CD4-positive, CD25-positive, alpha-beta regulatory T cell (primary cell): ENCODE results near the gene ERC1. TPM values are rescaled to one million over a fixed set of nuclear protein-coding genes. Genes with fewer than 3 reads are reported as not detected.
"Not testable (repeated sequence)": the region's sequence is repeated elsewhere in the genome, so short reads cannot be mapped to it uniquely, and the experiment has no call there.

Experiments
- ATAC-seq, 2 donors: fragments of 150-1000 bp; cut with Tn5 transposase; one replicate each; pipeline ENCODE4 v1.10.0; 2021; ENCODE audit warnings: low read depth in 2 of 2, moderate number of reproducible peaks in 2 of 2, moderate library complexity in 1 of 2
- DNase-seq, 3 donors: peaks; one replicate each; pipeline versions ENCODE4 v3.0.0 to v3.0.0-alpha.2; 2012 to 2022; ENCODE audit warnings: mixed read lengths in 1 of 3
- H3K27ac ChIP-seq: one replicate; pipeline ENCODE4 v1.7.0; 2013; ENCODE audit warnings: mild to moderate bottlenecking, low read length; ENCODE audit not compliant: insufficient read depth, poor library complexity, severe bottlenecking
- H3K27me3 ChIP-seq: one replicate; pipeline ENCODE4 v1.7.0; 2013; ENCODE audit warnings: low read length; ENCODE audit not compliant: control insufficient read depth, insufficient read depth
- H3K36me3 ChIP-seq: one replicate; pipeline ENCODE4 v1.7.0; 2013; ENCODE audit warnings: mild to moderate bottlenecking, low read length, moderate library complexity; ENCODE audit not compliant: control insufficient read depth, insufficient read depth
- H3K4me1 ChIP-seq: 2 replicates; pipeline ENCODE4 v1.7.0; 2013; ENCODE audit warnings: mild to moderate bottlenecking, low read length; ENCODE audit not compliant: insufficient read depth, control insufficient read depth, poor library complexity, severe bottlenecking
- H3K4me3 ChIP-seq: one replicate; pipeline ENCODE4 v1.7.0; 2013; ENCODE audit warnings: low read depth, mild to moderate bottlenecking, low read length, moderate library complexity
- H3K9me3 ChIP-seq, 2 experiments: 1 replicate in 1 of 2; 2 replicates in 1 of 2; pipeline ENCODE4 v1.7.0; 2013; ENCODE audit warnings: low read length in 2 of 2, mild to moderate bottlenecking in 1 of 2, moderate library complexity in 1 of 2; ENCODE audit not compliant: control insufficient read depth in 2 of 2
- H3K27ac Mint-ChIP-seq, 3 donors: one replicate each; pipeline ENCODE4 v1.8.0; 2020 to 2022; ENCODE audit warnings: mild to moderate bottlenecking in 3 of 3, mixed read lengths in 3 of 3, moderate library complexity in 2 of 3
- H3K27me3 Mint-ChIP-seq: one replicate; pipeline ENCODE4 v1.8.0; 2022; ENCODE audit warnings: mild to moderate bottlenecking, mixed read lengths
- H3K36me3 Mint-ChIP-seq: one replicate; pipeline ENCODE4 v1.8.0; 2020; ENCODE audit warnings: mixed read lengths
- H3K4me1 Mint-ChIP-seq, 4 donors: one replicate each; pipeline ENCODE4 v1.8.0; 2020 to 2022; ENCODE audit warnings: mixed read lengths in 4 of 4, mild to moderate bottlenecking in 1 of 4
- H3K4me3 Mint-ChIP-seq, 4 donors: one replicate each; pipeline ENCODE4 v1.8.0; 2020 to 2022; ENCODE audit warnings: mild to moderate bottlenecking in 4 of 4, mixed read lengths in 4 of 4, moderate library complexity in 3 of 4
- H3K9me3 Mint-ChIP-seq, 7 donors: one replicate each; pipeline ENCODE4 v1.8.0; 2020 to 2022; ENCODE audit warnings: mixed read lengths in 7 of 7, mild to moderate bottlenecking in 3 of 7, moderate library complexity in 2 of 7
- polyA plus RNA-seq, 4 donors: library from polyadenylated mRNA; unstranded; fragments of 300-500 nt; fragmentation: Illumina TruSeq; gene quantifications; one replicate each; pipeline ENCODE4 v1.2.3, GENCODE V29; 2021
- total RNA-seq: library from RNA; stranded (reverse); gene quantifications from one replicate; pipeline ENCODE4 v1.2.3, GENCODE V29; 2022

Gene ERC1
- total and polyA plus RNA-seq, 5 donors from 2014 or later, result 5.7 to 46.5 (median 7.6) TPM

GRCh38 chr12:1198854-1199253 lies 207.8 kb downstream of the ERC1 start:
- not testable (repeated sequence) for H3K27ac ChIP-seq, H3K36me3 ChIP-seq, H3K27ac Mint-ChIP-seq, ATAC-seq, H3K4me3 Mint-ChIP-seq, H3K27me3 Mint-ChIP-seq, H3K9me3 ChIP-seq, H3K9me3 Mint-ChIP-seq, H3K4me1 ChIP-seq, H3K27me3 ChIP-seq, DNase-seq, H3K4me3 ChIP-seq
- Mint-ChIP-seq H3K36me3 (peaks cover 30% of the 10 kb centered on the region), H3K4me1 (peaks cover 6 to 10% (median 10%) of the 10 kb centered on the region in 4 donors)

DNA sequence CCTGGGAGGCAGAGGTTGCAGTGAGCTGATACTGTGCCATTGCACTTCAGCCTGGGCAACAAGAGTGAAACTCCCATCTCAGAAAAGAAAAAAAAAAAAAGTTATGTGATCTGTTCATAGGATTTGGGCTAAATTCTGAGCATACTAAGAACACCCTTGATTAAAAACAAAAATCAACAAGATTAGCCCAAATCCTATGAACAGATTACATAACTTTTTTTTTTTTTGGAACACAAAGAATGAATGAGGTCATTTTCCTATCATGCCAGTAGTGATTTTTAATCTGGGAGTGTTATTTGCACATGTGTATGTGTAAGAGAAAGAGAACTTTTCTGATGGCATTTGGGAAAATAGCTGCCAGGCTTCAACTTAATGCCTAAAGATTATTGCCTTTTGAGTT lies 208.7 kb downstream of the ERC1 start:
- no peak overlapping the region for H3K4me3 Mint-ChIP-seq

GRCh38 chr12:1201030-1201429 lies 210.0 kb downstream of the ERC1 start:
- ATAC-seq (no peak), DNase-seq (no peak)
- Histone ChIP-seq H3K4me3 (no peak overlapping the region), H3K36me3 (no peaks in the 10 kb centered on the region), H3K9me3 (peaks cover 0 to 9% of the 10 kb centered on the region in 2 experiments), H3K27me3 (no peaks in the 10 kb centered on the region), H3K27ac (no peak overlapping the region), H3K4me1 (peaks cover 22% of the 10 kb centered on the region)
- peaks cover 6 to 16% (median 9%) of the 10 kb centered on the region in 4 donors for H3K4me1 Mint-ChIP-seq
- H3K27ac Mint-ChIP-seq, result no peak overlapping the region
- peaks cover 0 to 6% (median 0%) of the 10 kb centered on the region in 7 donors for H3K9me3 Mint-ChIP-seq
- no peaks in the 10 kb centered on the region for H3K27me3 Mint-ChIP-seq
- no peak overlapping the region for H3K4me3 Mint-ChIP-seq
- H3K36me3 Mint-ChIP-seq, result peaks cover 19% of the 10 kb centered on the region

More for the DNA sequence above, 208.7 kb downstream of the ERC1 start:
- H3K36me3 ChIP-seq, result peaks cover 3% of the 10 kb centered on the region
- ATAC-seq (no peak), DNase-seq (no peak)
- H3K36me3 Mint-ChIP-seq, result peaks cover 26% of the 10 kb centered on the region
- H3K9me3 Mint-ChIP-seq, result peaks cover 0 to 6% (median 0%) of the 10 kb centered on the region in 7 donors
- no peaks in the 10 kb centered on the region for H3K27me3 ChIP-seq
- H3K4me1 ChIP-seq, result peaks cover 14% of the 10 kb centered on the region
- H3K4me1 Mint-ChIP-seq, result peaks cover 6 to 10% (median 10%) of the 10 kb centered on the region in 4 donors
- H3K27ac ChIP-seq, result no peak overlapping the region
- no peaks in the 10 kb centered on the region for H3K27me3 Mint-ChIP-seq
- no peak overlapping the region for H3K4me3 ChIP-seq
- peaks cover 0 to 9% of the 10 kb centered on the region in 2 experiments for H3K9me3 ChIP-seq
- H3K27ac Mint-ChIP-seq, result no peak overlapping the region

- no peaks in the 10 kb centered on the region for H3K27me3 ChIP-seq
- H3K4me1 ChIP-seq, result peaks cover 24% of the 10 kb centered on the region
- H3K4me3 ChIP-seq, result no peak overlapping the region
- DNase-seq (no peak), ATAC-seq (no peak)
- H3K27ac Mint-ChIP-seq, result peak overlapping the region in 1 of 3 donors; percentile 84
- H3K27ac ChIP-seq, result peak overlapping the region; percentile 37
- no peaks in the 10 kb centered on the region for H3K27me3 Mint-ChIP-seq
- H3K9me3 ChIP-seq, result peaks cover 0 to 9% of the 10 kb centered on the region in 2 experiments
- no peaks in the 10 kb centered on the region for H3K36me3 ChIP-seq
- peaks cover 0 to 6% (median 0%) of the 10 kb centered on the region in 7 donors for H3K9me3 Mint-ChIP-seq
- peak overlapping the region in 1 of 4 donors; percentile 22 for H3K4me3 Mint-ChIP-seq
- H3K4me1 Mint-ChIP-seq, result peaks cover 6 to 22% (median 14%) of the 10 kb centered on the region in 4 donors
- peaks cover 16% of the 10 kb centered on the region for H3K36me3 Mint-ChIP-seq
Observed at GRCh38 chr12:1201886-1202285, 210.9 kb downstream of the ERC1 start.

DNA sequence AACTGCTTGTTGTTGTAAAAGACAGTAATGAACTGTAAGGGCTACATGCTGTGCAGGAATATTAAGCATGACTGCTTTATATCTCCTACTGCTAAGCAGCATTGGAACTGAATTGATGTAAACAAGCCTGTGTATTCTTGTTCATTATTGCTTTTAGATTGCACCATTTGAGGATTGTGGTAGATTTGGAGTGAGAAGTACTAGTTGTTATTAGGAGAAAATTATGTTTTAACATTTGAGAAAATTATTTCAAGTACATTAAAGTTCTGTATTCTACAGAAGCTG lies 212.7 kb downstream of the ERC1 start:
- no peaks in the 10 kb centered on the region for H3K27me3 ChIP-seq
- H3K36me3 ChIP-seq, result no peaks in the 10 kb centered on the region
- Mint-ChIP-seq H3K4me1 (peaks cover 11 to 33% (median 17%) of the 10 kb centered on the region in 4 donors), H3K4me3 (no peak overlapping the region), H3K9me3 (no peaks in the 10 kb centered on the region), H3K27ac (no peak overlapping the region), H3K36me3 (peaks cover 7% of the 10 kb centered on the region), H3K27me3 (no peaks in the 10 kb centered on the region)
- DNase-seq (no peak), ATAC-seq (no peak)
- H3K4me3 ChIP-seq, result peak overlapping the region; percentile 98
- peak overlapping the region; percentile 85 for H3K27ac ChIP-seq
- H3K9me3 ChIP-seq, result peaks cover 0 to 5% of the 10 kb centered on the region in 2 experiments
- H3K4me1 ChIP-seq, result peaks cover 24% of the 10 kb centered on the region

GRCh38 chr12:1204581-1205121 lies 213.6 kb downstream of the ERC1 start:
- Histone ChIP-seq H3K4me3 (peak overlapping the region; percentile 98), H3K4me1 (peaks cover 24% of the 10 kb centered on the region), H3K36me3 (no peaks in the 10 kb centered on the region), H3K27ac (peak overlapping the region; percentile 85), H3K27me3 (no peaks in the 10 kb centered on the region), H3K9me3 (no peaks in the 10 kb centered on the region)
- H3K4me3 Mint-ChIP-seq, result no peak overlapping the region
- H3K9me3 Mint-ChIP-seq, result no peaks in the 10 kb centered on the region
- peak in 2 of 3 donors; percentile 72 to 85 for DNase-seq
- no peak overlapping the region for H3K27ac Mint-ChIP-seq
- no peaks in the 10 kb centered on the region for H3K27me3 Mint-ChIP-seq
- ATAC-seq, result peak; percentile 94 to 95
- H3K36me3 Mint-ChIP-seq, result peaks cover 13% of the 10 kb centered on the region
- peaks cover 11 to 33% (median 18%) of the 10 kb centered on the region in 4 donors for H3K4me1 Mint-ChIP-seq

- peak overlapping the region; percentile 98 for H3K4me3 ChIP-seq
- ATAC-seq, result no peak
- H3K4me3 Mint-ChIP-seq, result peak overlapping the region in 3 of 4 donors; percentile 18 to 37 (median 33)
- peaks cover 20% of the 10 kb centered on the region for H3K36me3 Mint-ChIP-seq
- no peaks in the 10 kb centered on the region for H3K9me3 Mint-ChIP-seq
- H3K9me3 ChIP-seq, result no peaks in the 10 kb centered on the region
- H3K27me3 Mint-ChIP-seq, result no peaks in the 10 kb centered on the region
- H3K27ac Mint-ChIP-seq, result peak overlapping the region in 1 of 3 donors; percentile 44
- H3K36me3 ChIP-seq, result no peaks in the 10 kb centered on the region
- no peak for DNase-seq
- peaks cover 24% of the 10 kb centered on the region for H3K4me1 ChIP-seq
- H3K27me3 ChIP-seq, result no peaks in the 10 kb centered on the region
- peak overlapping the region; percentile 85 for H3K27ac ChIP-seq
- H3K4me1 Mint-ChIP-seq, result peaks cover 11 to 33% (median 18%) of the 10 kb centered on the region in 4 donors
Observed at GRCh38 chr12:1205512-1206060, 214.6 kb downstream of the ERC1 start.
